ENCODE measurements around the gene PPIP5K1.
"Not testable (repeated sequence)": the region's sequence is repeated elsewhere in the genome, so short reads cannot be mapped to it uniquely, and the experiment has no call there.

The PPIP5K1 gene

GRCh38 chr15:43544266-43544665 lies 45.7 kb downstream of the PPIP5K1 start:
- DNase-seq, result no peak

GRCh38 chr15:43541785-43542184 lies 48.2 kb downstream of the PPIP5K1 start:
- DNase-seq, result no peak

GRCh38 chr15:43538091-43538490 lies 51.9 kb downstream of the PPIP5K1 start:
- no peak for DNase-seq

GRCh38 chr15:43534897-43535296 lies 55.1 kb downstream of the PPIP5K1 start:
- DNase-seq, result no peak

- not testable (repeated sequence) for DNase-seq
Measured at GRCh38 chr15:43532826-43533225, 57.2 kb downstream of the PPIP5K1 start.

GRCh38 chr15:43531018-43531670 lies 58.9 kb downstream of the PPIP5K1 start:
- DNase-seq, result no peak

- no peak for DNase-seq
Measured at GRCh38 chr15:43529587-43530345, 60.2 kb downstream of the PPIP5K1 start.

- no peak for DNase-seq
Measured at GRCh38 chr15:43529141-43529540, 60.9 kb downstream of the PPIP5K1 start.

- DNase-seq, result no peak
Measured at GRCh38 chr15:43528542-43529007, 61.4 kb downstream of the PPIP5K1 start.

- DNase-seq, result no peak
Measured at GRCh38 chr15:43527802-43528541, 62.0 kb downstream of the PPIP5K1 start.

GRCh38 chr15:43527016-43527801 lies 62.8 kb downstream of the PPIP5K1 start:
- no peak for DNase-seq

- DNase-seq, result no peak
Measured at GRCh38 chr15:43526261-43526930, 63.6 kb downstream of the PPIP5K1 start.

- DNase-seq, result no peak
Measured at GRCh38 chr15:43525131-43525530, 64.9 kb downstream of the PPIP5K1 start.

GRCh38 chr15:43524254-43524845 lies 65.7 kb downstream of the PPIP5K1 start:
- DNase-seq, result no peak

- DNase-seq, result no peak
Measured at GRCh38 chr15:43523646-43524045, 66.4 kb downstream of the PPIP5K1 start.

- no peak for DNase-seq
Measured at GRCh38 chr15:43522247-43522646, 67.8 kb downstream of the PPIP5K1 start.

- no peak for DNase-seq
Measured at GRCh38 chr15:43521419-43521818, 68.6 kb downstream of the PPIP5K1 start.

- no peak for DNase-seq
Measured at GRCh38 chr15:43520138-43520537, 69.9 kb downstream of the PPIP5K1 start.

GRCh38 chr15:43519196-43519595 lies 70.8 kb downstream of the PPIP5K1 start:
- DNase-seq, result no peak

- DNase-seq, result no peak
Measured at GRCh38 chr15:43518197-43518761, 71.7 kb downstream of the PPIP5K1 start.

Measured in T1000 (cell line).